Activated CD8-positive, alpha-beta memory T cell treated with anti-CD3 and anti-CD28 coated beads, Interleukin-2, amount 50 U/mL, for 1 hour (primary cell): Measurements from ENCODE around the gene ABCD2.
"Not testable (repeated sequence)": the region's sequence is repeated elsewhere in the genome, so short reads cannot be mapped to it uniquely, and the experiment has no call there.

Experiments
- DNase-seq: peaks from one replicate; pipeline ENCODE4 v3.0.0-alpha.2; 2020; ENCODE audit errors: extremely low read depth

ABCD2 gene

DNA sequence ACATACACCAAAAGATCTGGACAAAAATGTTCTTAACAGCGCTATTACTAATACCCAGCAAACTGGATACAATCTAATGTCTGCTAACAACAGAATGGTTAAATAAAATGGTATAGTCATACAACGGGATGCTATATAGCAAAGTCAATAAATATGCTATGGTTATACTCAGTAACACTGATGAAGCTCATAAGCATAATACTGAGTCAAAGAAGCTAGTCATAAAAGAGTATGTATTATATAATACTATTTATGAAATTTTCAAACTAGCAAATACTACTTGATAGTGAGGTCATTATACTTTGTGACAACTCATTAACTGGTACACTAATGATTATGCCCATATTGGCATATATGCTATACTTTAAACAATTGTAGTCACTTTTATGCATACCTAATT is 7.4 kb downstream of the ABCD2 start:
- no peak for DNase-seq

DNA sequence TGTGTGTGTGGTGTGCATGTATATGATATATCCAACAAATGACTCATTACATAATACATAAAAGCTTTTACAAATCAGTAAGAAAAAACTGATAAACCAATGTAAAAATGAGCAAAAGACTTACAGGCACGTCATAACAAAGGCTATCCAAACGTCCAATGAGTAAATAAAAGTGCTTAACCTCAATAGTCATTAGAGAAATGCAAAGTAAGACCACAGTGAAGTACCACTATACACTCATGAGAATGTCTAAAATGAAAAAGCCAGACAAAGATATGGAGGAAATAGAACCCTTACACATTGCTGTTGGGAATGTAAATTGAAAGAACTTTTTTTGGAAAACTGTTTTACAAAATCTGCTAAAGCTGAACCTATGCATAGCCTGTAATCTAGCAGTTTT is 7.8 kb downstream of the ABCD2 start:
- no peak for DNase-seq

DNA sequence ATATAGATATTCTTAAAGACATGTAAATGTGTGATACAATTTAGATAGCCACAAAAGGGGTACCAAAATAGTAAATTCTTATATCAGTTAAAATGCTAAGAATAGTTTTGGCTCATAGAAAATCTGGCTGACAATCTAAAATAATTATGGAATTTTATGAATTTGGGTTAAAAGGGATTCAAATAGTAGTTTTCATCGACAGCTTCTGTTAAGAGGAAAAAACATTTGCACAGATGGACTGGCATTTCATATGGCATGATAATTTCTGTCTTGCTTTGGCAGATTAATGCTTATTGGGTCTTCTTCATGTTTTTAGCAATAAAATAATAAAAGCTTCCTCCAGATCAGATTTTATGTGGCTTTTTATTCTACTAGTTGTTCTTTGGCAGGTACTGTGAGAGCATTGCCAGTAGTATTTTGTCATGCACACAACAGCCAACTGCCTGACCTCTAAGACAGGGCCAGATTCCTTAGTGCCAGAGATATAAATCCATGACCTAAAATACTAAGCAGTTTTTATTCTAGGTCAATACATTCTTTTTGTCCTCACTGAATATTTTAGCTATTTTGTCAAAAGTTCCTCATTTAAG is 9.1 kb downstream of the ABCD2 start:
- DNase-seq = no peak

DNA sequence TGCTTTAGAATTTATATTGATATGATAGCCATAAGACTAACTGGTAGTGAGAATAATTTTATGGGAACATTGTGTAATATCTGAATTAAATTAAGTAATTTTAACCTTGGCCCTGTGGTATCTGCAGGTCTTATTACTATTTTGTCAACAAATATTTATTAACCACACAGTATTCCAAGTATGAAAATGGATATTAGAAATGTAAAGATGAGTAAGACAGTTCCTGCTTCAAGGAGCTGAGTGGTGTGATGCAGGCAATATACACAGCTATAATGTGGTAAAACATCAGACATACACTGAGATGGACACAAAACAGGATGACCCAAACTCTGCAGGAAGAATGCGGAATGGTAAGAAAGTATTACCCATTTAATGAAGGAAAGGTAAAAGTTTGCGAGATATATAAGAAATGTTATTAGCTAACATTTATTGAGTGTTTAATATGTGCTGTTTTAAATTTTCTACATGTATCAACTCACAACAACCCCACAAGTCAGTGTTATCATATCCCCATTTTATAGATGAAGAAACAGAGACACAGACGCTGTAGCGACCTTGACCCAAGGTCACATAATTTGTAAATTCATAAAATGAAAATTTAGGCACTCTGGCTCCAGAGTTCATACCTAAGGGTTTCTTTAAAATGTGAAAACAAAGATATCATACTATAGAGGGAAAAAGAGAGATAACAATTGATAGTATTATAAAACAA is 12.7 kb downstream of the ABCD2 start:
- DNase-seq = no peak

DNA sequence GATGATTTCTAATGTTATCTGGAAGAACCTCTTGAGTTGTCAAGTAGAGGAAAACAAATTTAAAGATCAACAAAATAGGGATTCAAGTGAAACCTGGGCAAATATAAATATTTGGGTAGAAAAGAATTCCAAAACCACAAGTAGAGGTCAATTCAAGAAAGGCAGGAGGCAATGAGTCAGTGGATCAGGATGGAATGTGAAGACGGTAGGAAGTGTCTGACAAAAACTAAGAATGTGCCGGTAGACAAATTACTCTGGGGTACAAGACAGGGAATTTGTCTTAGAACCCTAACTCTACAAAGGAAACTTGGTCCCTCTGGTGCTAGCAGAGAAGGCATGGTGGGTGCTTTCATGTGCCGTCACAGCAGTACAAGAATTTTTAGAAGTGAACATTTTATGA is 13.6 kb downstream of the ABCD2 start:
- DNase-seq = no peak

DNA sequence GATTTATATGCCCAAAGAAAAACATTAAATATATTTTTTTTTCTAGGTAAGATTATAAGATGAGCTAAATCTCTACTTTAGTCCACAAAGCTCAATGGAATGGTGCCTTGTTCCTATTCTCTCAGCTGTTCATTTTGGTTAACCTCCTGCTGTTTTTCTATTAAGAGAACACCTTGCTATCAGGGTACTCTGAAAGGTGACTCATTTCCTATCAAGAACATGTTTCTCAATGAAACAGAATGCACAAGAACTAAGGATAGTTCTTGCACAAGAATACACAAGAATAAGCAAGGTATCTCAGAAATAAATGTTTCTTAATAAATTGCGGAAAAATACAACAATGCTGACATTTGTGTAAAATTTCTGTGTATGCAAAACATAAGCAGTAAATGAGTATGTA is 14.1 kb downstream of the ABCD2 start:
- no peak for DNase-seq

DNA sequence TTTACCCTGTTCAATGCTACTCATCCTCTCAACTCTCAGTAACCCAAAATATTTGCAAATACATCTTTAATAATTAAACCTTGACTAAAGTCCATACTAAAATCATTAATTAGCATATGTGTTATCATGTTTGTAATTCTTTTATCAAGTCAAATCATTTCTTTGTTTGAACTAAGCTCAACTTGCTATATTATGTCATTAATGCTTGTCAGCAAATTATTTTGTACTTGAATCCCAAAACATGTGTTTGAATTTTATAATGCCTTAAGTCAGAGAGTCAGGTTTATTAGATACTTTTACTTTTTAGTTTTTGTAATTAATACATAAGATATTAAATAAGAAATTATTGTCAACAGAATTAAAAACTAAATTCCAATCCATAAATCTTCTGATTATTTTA is 16.5 kb downstream of the ABCD2 start:
- no peak for DNase-seq

DNA sequence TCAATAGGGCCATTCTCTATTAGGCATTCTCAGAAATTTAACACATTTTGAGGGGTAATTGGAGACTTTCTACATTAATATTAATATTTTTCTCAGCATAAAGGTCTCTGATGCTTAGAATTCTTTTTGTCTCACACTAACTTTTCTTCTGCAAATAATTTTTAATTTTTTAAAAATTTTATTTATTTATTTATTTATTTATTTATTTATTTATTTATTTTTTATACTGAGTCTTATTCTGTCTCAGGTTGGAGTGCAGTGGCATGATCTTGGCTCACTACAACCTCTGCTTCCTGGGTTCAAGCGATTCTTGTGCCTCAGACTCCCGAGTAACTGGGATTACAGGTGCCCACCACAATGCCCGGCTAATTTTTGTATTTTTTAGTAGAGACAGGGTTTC is 17.7 kb downstream of the ABCD2 start:
- not testable (repeated sequence) for DNase-seq

DNA sequence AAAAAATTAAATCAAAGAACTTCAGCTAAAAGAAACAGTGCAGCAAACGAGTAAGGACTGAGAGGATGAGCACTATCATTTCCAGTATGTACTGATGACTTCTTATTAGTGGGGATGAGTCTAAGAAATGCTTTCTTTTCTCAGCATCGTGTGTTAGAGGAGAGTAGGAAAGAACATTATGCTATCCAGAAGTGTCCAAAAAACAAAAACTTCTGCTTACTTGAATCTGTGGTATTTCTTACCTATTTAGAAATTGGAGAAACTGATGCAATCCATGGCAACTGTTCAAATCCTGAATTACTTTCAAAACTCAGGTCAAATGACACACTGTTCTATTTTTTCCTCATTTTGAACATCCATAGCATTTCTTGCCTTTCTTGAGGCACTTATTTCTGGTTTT is 23.7 kb downstream of the ABCD2 start:
- no peak for DNase-seq

DNA sequence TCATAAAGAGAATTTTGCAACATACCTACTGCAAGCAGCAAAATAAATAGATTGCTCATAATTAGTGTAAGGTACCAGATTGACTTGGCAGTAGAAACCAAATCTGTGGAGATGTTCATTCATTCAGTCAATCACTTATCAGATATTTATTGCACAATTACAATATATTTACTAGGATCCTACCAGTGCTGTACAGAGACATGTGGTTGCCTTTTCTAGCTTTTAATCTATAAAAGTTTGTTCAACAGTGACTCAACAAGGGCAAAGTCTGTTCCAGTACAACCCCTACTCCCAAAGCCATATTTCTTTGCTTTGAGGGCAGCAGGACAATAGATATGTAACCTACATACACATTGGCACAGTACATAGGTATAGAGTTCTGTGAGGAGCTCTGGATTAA is 27.3 kb downstream of the ABCD2 start:
- DNase-seq = no peak

DNA sequence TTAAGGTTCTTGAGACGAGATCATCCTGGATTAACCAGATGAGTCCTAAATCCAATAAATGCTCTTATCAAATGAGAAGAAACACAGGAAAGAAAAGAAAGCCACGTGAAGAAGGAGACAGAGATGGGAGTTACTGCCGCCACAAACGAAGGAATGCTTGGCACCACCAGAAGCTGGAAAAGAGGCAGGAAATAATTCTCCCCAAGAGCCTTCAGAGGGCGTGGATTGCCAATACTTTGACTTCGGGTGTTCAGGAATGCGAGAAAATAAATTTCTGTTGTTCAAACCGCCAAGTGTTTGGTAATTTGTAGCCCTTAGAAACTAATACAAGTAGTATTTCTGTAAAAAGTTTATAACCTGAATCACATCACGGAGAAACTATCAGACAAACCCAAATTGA is 31.3 kb downstream of the ABCD2 start:
- DNase-seq = no peak

DNA sequence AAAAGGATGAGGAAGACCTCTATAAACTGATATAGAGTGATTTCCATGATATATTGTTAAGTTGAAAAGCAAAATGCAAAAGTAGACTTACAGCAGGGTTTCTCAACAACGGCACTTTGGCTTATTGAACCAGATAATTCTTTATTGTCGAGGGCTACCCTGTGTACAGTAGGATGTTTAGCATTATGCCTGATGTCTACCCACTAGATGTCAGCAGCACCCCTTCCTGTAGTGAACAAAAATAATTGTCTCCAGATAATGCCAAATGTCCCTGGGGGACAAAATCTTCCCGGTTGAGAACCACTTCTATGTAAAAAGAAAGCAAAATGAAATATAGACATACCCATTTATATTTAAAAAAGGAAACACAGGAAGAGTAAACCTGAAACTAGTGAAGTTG is 32.4 kb downstream of the ABCD2 start:
- DNase-seq = peak; percentile 1

DNA sequence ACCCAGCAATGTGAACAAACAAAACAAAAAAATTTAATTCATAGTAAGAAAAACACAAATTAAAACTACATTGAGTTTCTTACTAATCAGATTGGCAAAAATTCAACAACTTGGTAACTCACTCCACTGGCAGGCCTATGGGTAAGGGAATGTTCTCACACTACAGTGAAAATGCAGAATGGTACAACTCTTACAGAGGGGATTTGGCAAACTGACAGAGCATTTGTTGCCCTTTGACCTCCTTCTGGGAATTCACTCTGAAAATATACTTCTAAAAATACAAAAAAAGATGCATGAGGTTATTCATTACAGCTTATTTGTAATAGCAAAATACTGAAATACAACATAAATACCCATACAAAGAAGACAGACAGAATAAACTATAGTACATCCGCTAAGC is 32.8 kb downstream of the ABCD2 start:
- no peak for DNase-seq

DNA sequence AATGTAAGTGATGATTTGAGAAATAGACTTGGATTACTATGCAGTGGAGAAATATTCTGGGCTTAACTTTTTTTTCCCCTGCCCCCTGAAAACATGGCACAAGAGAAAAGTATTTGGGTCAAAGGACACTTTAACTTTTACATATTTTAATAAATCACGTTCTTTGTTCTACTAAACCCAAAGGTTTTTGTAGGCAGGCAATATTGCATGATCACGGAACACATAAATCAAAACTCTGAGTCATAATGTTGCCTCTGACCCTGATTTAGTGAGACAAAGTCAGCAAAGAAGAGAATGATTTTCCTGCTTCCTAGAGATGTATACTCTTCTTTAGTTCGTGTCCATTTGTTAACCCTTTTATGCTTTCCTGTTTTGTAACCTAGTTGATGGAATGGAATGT is 38.0 kb downstream of the ABCD2 start:
- DNase-seq = no peak

DNA sequence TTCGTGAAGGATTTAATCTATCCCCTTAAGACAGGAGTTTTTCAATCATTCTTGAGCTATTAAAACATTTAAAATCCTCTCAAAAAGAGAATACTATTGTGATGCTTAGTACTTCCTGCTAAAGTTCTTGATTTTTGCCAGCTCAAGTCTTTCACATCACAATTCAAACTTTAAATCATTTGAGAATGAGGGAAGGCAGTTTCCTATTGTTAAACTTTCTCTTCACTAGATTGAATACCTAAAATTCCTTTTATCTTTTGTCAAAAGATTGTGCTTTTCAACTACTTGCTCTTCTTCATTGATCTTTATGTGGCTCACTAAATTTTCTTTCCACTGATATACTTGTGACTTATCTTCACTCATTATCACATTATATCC is 44.1 kb downstream of the ABCD2 start:
- no peak for DNase-seq

DNA sequence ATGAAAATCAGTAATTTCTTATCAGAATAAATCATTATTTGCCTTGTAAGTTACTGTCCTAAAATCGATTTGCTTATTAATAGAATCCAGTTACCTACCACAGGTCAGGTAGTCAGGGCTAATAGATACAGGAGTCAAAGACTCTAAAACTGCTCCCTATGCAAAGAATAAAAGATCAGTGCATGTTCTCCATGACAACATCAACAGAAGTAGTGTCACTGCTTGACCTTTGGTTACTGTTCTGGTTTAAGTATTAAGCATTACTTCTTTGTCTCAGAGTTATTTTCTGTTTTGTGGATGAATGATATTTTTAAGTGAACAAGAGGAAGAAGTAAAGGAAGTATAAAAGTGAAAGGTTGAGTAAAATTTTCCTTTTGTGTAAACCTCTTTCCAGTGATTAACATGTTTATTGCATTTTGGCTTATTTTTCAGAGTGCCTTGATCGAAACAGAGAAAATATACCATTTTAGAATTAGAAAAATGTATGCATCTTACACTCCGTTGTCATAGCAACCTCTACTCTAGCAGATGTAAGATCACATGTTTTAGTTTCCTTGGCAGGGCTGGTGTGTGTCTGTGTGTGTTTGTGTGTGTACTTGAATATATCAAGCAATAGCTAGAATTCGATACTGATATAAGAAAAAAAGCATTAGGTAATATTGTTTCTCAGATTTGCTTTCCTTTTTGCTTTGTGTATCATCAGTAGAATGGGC is 44.7 kb downstream of the ABCD2 start:
- no peak for DNase-seq

DNA sequence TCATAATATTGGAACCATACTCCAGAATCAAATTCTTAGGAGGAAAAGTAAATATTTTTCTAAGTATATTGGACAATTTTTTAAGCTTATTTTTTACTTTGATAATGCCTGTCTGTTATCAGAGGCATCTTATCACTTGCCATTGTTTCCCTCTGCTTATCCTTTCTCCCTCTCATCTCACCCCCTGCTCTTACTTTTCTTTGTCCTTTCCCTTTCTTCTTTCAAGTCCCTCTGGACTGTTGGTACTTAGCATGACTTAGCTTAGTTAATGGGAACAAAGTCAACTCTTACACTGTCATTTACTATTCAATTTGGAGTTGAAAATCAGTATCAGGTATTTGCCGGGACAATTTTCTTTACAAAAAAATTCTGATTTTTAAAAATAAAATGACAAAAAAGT is 45.2 kb downstream of the ABCD2 start:
- DNase-seq = no peak

DNA sequence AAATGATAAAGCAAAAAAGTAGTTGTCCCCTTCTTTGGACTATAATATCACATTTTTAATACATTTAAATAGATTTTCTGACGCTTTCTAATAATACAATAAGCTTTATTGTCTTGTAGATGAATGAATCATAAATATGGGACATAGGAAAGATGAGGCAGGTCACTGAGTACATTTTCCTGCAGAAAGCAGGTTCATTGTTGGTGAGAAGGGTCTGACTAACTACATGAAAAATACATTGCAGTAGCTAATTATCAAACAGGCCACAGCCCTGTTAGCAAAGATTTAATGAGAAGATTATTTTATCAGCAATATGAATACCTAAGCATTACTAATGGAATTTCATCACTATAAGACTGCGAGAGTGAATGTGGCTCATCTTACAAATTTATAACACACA is 45.6 kb downstream of the ABCD2 start:
- DNase-seq = no peak

DNA sequence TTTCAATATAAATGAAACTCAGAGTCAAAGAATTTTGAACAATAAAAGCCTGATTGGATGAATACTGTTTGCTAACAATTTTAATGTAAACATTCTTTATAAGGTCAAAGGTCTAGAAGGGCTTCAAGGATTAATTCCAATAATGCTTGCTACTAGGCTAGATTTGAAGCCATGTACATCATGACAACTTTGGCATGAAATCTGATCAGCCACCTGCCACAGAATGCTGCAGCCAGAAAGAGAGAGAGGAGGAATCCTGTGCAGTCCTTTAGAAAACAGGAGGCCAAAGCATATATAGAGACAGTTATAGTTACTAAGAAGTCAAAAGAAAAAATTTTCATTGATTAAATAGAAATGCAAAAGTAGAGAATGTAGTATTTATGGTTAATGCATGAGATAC is 47.1 kb downstream of the ABCD2 start:
- no peak for DNase-seq

DNA sequence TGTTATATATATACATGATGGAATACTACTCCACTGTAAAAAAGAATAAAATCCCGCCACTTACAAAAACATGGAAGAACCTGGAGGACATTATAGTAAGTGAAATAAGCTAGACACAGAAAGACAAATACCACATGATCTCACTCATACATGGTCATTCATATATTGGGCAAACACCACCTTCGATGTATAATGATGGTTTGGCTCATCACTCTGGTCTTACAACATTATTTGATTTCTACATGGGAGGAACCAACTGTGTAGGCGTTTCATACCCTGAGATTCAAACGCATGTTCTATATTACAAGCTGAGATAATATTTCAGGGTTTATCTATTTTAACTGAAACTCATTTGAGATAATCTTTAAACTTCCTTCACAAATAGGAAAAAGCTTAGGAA is 48.3 kb downstream of the ABCD2 start:
- DNase-seq = no peak

DNA sequence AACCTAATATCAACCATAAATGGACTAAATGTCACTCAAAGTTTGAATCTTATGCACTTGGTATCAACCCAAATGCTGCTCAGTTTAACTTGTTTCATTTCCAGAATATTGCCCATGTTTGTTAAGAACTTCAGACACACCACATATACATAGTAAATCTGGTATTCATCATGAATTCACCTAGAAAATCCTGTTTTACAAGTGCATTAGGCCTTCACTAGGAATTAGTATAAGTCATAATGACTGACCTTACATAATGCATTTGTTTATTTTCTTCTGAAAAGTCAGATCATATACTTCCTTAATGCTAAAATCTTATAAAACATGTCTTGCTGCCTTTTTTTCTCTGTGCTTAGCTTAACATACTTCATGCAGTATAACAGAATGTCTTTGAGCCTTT is 66.1 kb downstream of the ABCD2 start:
- DNase-seq = no peak

DNA sequence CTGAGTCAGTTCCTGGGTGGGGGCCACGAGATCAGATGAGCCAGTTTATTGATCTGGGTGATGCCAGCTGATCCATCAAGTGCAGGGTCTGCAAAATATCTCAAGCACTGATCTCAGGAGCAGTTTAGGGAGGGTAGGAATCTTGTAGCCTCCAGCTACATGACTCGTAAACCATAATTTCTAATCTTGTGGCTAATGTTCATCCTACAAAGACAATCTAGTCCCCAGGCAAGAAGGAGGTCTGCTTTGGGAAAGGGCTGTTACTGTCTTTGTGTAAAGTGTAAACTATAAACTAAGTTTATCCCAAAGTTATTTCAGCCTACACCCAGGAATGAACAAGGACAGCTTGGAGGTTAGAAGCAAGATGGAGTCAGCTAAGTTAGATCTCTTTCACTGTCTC is 75.4 kb downstream of the ABCD2 start:
- not testable (repeated sequence) for DNase-seq

DNA sequence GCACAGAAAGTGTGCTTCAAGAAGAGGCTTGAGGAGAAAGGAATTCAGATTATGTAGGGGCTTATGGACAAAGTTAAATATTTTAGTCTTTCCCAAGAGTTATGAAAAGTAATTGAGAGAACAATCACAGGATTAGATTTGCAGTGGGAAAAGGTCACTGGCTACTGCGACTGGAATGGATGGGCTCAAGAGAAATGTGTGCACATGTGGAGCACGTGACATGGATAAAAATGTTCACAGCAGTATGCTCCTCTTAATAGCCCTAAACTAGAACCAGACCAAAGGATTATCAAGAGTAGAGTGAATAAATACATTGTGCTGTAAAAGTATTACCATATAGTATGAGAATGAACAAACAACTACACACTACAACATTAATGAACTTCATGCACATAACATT is 78.1 kb downstream of the ABCD2 start:
- DNase-seq = no peak
